Cardiac fibroblast (primary cell): ENCODE results near the gene PER3.
A peak's percentile ranks its signal among the peaks of the same experiment; 100 is the strongest.

Experiments
- DNase-seq, 2 donors: peaks; one replicate each; pipeline versions ENCODE4 v3.0.0 to v3.0.0-alpha.2; 2010; ENCODE audit warnings: low read depth in 2 of 2
- H3K4me3 ChIP-seq, 2 donors: replicated peaks in 1 of 2; 1 replicate in 1 of 2; 2 replicates in 1 of 2; pipeline ENCODE4 v1.5.1; 2011; ENCODE audit warnings: low read depth in 2 of 2, low read length in 2 of 2, mild to moderate bottlenecking in 2 of 2, moderate library complexity in 1 of 2
- TF ChIP-seq, protein P1 (sequence below): IDR thresholded peaks from one replicate; pipeline ENCODE4 v1.5.1; 2011; ENCODE audit warnings: low read depth, mild to moderate bottlenecking, low read length, inconsistent platforms

The PER3 gene

DNA sequence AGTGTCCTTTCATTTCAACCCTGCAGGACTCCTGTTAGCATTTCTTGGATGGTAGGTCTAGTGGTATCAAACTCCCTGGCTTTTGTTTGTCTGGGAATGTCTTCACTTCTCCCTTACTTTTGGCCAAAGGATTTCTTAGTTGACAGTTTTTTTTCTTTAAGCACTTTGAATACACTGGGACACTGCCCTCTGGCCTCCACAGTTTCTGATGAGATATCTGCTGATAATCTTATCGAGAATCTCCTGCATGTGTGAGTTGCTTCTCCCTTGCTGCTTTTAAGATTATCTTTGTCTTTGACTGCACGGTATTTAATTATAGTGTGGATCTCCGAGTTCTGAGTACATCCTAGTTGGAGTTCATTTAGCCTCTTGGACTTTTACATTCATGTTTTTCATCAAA, 55.4 kb downstream of the PER3 start:
- H3K4me3 ChIP-seq, result no peak overlapping the region
- DNase-seq, result no peak
- TF ChIP-seq, protein P1, sequence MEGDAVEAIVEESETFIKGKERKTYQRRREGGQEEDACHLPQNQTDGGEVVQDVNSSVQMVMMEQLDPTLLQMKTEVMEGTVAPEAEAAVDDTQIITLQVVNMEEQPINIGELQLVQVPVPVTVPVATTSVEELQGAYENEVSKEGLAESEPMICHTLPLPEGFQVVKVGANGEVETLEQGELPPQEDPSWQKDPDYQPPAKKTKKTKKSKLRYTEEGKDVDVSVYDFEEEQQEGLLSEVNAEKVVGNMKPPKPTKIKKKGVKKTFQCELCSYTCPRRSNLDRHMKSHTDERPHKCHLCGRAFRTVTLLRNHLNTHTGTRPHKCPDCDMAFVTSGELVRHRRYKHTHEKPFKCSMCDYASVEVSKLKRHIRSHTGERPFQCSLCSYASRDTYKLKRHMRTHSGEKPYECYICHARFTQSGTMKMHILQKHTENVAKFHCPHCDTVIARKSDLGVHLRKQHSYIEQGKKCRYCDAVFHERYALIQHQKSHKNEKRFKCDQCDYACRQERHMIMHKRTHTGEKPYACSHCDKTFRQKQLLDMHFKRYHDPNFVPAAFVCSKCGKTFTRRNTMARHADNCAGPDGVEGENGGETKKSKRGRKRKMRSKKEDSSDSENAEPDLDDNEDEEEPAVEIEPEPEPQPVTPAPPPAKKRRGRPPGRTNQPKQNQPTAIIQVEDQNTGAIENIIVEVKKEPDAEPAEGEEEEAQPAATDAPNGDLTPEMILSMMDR, result no peak

DNA sequence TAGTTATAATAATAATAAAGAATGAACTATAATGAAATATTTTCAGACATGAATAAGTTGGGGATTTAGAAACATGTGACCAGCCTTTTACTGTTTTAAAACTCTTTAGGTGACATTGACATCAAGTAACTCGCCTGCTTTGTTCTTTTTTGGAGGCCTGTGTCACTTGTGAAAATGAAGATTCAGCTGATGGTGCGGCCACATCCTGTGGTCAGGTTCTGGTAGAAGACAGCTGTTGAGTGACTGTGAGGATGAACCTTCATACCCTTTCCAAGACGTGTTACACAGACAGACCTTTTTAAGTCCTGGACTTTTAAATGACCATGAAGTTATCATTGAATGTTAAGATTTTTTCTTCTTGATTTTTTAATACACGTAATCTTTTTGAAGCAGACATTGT, 58.4 kb downstream of the PER3 start:
- TF ChIP-seq, protein P1, result no peak
- DNase-seq, result no peak
- H3K4me3 ChIP-seq, result no peak overlapping the region

DNA sequence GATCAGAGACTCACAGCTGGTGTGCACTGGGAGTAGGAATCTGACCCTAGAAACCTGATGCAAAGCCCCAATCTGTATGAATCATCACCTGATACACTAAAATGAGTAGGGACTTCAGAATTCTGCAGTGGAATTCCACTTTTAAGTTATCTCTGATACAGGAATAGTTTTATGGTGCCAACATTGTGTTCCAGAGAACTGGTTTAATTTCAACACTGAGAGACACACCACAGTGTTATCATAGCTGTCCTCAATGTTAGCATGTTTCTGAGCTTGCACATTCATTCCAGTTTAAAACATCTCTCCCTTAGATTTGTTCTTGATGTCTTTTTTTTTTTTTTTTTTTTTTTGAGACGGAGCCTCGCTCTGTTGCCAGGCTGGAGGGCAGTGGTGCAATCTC, 61.7 kb downstream of the PER3 start:
- TF ChIP-seq, protein P1, result no peak
- peak in 1 of 2 donors; percentile 83 for DNase-seq
- H3K4me3 ChIP-seq, result no peak overlapping the region

GRCh38 chr1:7846656-7847055, 62.6 kb downstream of the PER3 start:
- TF ChIP-seq, protein P1, result no peak
- no peak overlapping the region for H3K4me3 ChIP-seq
- no peak for DNase-seq

DNA sequence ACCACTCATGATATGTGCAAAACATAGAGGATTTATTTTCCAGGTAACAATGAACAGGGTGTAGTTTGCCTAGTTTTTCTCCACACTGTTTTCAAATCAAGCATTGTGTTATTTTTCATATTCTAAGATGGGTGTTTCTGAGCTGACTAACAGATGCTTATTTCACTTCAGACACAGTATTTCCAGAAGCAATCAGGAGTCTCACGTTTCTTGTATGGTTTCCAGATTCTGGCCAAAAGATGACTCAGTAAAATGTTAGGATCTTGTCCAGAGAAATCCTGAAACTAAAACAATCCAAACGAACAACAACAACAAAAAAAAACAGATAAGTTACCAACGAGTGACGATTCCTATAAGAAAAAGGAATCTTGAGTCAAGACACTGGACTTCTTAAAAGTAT, 63.5 kb downstream of the PER3 start:
- peak; percentile 66 to 89 for DNase-seq
- no peak overlapping the region for H3K4me3 ChIP-seq
- TF ChIP-seq, protein P1, result no peak

DNA sequence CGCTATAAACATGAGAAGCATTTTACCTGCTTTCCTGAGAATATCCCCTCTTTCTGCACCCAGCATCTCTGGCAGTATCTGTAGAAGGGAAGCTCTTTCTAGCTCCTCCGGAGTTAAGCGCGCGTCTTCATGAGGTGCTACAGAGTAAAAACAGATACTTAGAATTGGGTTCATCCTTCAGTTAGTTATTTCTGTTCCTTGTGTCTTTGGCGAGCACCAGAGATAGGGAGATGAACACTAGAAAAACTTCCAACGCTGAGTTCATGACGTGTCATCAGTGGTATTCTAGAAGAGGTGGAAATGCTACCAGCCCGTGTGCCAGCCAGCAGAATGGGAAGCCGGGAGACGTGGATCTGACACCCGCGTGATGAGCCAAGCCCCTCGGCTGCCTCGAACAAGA, 66.7 kb downstream of the PER3 start:
- TF ChIP-seq, protein P1, result no peak
- no peak for DNase-seq
- no peak overlapping the region for H3K4me3 ChIP-seq
